ENCODE measurements around the gene ZNF860.
"Not testable (repeated sequence)": the region's sequence is repeated elsewhere in the genome, so short reads cannot be mapped to it uniquely, and the experiment has no call there.

The ZNF860 gene

DNA sequence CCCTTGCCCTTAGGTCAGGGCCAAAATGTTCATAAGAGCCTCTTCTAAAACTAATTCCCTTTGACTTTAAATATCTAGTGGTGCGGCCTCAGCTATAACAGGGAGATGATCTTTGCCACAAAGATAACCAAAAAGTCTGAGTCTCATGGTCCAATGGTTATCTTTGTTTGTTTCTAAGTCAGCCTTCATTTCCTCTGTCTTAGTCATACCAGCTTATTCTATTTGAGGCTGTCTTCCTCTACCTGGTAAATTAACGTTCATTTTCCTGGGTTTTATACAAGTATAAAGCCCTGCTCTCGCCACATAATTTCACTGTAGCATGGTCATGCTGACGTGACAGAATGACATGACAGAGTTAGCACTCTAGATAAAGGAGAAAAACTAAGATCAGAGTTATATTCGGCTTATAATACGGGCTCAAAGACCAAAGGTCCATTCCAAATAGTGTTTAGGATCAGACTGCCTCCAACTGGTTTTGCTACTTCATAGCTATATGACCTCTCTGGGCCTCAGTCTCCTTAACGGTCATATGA, 18.4 kb downstream of the ZNF860 start:
- no peak for DNase-seq (ENCODE audit: low spot score)

DNA sequence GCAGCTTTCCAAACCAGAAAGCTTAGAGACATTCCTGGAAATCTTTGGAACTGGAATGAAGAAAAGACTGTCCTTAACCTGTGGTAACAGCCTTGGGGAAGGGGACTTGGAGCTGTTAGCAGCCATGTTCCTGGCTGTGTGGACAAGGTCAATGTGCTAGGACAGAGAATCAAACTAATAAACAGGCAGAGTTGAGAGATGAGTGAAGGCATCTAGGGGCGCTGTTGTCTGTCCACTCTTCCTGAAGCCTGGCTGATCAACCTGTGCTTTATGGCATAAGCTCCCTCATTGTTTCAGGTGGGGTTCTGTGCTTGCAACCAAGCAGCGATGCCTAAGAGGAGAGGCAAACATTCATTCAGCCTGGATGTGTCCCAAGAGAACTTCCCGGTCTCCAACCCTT, 19.3 kb downstream of the ZNF860 start:
- DNase-seq (ENCODE audit: low spot score): no peak

DNA sequence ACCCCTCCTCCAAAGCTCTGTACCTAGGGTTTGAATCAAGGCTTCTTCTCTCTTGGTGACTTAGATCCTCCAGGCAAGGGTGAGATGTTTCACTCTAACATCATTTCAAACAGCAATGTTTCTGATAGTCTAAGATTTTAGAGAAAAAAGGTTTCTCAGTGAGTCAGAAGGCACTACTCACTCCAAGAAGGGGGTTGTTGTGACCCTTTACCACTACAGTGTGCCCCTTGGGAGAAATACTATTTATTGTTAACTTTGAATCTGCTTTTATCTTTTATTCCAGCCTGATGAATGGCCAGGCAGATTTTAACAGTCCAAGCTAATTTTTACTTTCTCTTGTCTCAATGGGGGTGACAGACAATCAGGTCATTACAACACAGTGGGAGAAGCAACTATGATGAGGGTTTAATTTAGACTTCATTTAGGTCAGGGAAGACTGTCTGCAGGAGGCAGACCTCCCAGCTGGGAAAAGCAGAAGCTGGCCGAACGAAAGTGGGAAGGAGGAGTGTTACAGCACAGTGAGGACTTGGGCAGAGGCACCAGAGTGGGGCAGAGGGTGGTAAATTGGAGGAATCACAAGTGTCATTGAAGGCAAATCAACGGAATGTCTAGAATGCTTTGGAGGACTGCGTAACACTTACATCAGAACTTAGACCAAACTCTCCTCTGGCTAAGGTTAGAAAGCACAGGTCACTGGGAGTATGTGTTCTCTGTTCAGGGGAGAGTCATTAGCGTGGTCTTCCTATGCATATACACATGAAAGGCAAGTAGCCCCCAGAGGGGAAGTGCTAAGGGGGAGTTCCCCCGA, 21.2 kb downstream of the ZNF860 start:
- DNase-seq (ENCODE audit: low spot score): no peak

DNA sequence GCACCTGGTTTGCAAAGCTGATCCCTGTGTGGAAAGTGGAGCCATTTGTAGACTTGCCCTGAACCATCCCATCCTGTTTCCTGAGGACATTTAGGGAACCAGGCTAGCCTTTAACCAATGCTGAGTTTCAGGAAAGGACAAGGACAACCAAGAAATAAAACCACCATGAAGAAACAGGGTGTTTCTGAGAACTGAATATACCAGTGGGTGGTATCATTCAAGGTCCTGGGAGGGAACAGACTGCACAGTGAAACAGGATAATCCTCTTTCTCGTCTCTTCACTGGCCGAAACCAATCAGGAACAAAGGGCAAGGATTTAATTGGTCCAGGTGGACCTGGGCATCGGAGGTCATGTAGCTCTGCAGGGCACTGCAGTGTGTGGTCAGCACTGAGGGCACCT, 21.8 kb downstream of the ZNF860 start:
- DNase-seq (ENCODE audit: low spot score): no peak

DNA sequence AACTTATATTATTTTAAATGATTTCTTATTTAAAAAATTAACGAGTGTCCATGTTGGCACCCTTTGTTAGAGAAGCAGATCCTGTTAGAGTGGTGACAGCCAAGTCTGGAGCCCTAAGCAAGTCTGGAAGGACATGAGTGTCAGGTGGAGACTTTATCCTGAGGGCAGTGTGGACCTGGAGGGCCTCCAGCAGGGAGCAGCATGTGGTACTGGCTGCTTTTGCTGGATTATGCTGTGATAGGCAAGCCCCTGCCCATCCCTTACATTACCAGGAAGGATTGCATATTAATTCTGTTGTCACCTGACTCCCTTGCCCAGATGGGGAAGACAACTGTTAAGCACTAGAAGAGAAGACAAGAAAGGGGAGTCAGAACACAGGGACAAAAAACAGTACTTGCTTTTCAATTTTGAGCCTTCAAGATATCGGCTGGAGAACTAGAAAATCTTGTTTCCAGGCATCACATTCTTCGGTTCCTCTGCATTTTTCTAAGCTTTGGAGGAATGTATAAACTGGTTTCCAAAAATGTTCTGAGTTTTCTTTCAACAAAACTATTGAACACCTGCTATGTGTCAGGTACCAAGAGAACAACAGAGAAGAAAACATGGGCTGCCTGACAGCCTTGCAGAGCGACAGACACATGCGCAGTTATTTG, 22.7 kb downstream of the ZNF860 start:
- no peak for DNase-seq (ENCODE audit: low spot score)

DNA sequence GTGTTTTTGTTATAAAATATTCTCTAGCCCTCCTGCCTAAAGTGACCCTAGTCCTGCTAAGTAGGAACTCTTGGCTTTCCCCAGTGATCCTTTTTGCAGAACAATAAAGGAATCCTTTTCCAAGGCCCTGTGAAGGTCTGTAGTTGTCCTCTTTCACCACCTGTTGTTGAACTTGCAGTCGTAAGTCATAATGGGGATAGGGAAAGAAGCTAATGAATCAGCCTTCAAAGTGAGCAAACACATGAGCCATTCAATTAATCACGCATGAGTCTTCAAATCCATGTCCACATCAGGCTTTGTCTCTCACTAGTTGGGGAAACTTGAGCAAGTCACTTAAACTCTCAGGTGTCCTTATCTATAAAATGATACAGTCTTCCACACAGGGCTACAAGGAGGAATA, 27.6 kb downstream of the ZNF860 start:
- DNase-seq (ENCODE audit: low spot score): no peak

DNA sequence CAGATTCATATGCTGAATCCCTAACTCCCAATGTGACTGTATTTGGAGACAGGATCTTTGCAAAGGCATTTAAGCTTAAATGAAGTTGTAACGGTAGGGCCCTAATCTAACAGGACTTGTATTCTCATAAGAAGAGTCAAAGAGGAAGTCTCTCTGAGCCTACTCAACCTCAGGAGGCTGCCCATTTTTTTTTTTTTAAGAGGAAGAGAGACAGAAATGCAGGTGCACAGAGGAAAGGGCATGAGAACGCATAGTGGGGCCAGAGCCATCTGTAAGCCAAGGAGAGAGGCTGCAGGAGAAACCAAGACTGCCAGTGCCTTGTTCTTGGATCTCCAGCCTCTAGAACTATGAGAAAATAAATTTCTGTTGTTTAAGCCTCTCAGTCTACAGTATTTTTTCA, 28.4 kb downstream of the ZNF860 start:
- DNase-seq (ENCODE audit: low spot score): no peak

DNA sequence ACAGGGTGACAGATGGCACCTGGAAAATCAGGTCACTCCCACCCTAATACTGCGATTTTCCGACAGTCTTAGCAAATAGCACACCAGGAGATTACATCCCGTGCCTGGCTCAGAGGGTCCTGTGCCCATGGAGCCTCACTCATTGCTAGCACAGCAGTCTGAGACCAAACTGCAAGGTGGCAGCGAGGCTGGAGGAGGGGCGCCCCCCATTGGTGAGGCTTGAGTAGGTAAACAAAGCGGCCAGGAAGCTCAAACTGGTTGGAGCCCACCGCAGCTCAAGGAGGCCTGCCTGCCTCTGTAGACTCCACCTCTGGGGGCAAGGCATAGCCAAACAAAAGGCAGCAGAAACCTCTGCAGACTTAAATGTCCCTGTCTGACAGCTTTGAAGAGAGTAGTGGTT, 29.1 kb downstream of the ZNF860 start:
- DNase-seq (ENCODE audit: low spot score): not testable (repeated sequence)

DNA sequence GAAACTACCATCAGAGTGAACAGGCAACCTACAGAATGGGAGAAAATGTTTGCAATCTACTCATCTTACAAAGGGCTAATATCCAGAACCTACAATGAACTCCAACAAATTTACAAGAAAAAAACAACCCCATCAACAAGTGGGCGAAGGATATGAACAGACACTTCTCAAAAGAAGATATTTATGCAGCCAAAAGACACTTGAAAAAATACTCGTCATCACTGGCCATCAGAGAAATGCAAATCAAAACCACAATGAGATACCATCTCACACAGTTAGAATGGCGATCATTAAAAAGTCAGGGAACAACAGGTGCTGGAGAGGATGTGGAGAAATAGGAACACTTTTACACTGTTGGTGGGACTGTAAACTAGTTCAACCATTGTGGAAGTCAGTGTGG, 34.1 kb downstream of the ZNF860 start:
- not testable (repeated sequence) for DNase-seq (ENCODE audit: low spot score)

DNA sequence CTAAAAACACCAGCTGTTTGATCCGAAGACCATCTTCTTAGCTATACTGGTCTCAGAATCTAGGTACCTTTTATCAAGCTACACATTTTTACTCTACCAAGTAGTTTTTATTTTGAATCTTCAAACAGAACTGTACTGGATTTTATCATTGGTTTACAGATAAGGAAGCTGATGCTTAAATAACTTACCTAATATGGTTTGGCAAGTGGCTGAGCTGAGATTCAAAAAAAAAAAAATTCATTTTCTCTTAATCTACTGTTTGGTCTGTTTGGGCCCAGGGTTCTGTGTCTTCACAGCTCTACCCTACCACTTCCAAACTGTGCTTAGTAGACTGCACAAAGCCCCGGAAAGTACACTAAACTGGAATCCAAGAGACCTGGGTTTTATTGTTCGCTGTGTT, 35.7 kb downstream of the ZNF860 start:
- no peak for DNase-seq (ENCODE audit: low spot score)

DNA sequence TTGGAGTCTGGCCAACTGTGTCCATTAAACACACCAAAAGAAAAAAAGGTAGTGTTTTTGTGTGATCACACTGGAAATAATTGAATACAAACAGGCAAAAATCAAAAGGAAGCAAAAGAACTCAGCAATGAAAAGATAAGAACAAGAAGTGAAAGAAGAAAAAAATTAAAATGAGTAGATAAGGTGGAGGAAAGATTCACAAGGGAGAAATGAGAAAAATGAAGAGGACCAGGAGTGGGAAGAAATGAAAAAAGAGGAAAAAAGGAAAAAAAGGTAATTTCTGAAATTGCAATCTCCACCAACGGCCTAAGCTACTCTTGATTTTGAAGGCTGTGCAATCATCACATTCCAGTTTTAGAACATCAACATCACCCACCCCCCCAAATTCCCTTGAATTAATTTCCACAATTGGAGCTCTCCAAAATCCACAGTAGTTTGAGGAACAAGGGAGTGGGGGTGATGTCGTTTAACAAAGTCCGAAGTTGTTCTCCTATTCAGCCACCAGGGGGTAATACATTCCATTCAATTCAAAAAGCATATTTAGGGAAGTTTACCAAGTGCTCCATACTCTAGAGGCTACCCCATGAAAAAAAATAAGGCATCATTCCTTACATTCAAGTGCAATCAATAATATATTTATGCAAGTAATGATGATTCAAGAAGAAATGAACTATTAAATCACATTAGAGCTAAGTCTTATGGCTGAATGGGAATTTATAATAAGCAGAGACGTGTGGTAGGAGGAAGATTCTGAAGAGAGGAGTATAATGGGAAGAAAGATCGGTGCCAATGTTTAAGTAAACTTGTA, 37.4 kb downstream of the ZNF860 start:
- DNase-seq (ENCODE audit: low spot score): peak; percentile 75

DNA sequence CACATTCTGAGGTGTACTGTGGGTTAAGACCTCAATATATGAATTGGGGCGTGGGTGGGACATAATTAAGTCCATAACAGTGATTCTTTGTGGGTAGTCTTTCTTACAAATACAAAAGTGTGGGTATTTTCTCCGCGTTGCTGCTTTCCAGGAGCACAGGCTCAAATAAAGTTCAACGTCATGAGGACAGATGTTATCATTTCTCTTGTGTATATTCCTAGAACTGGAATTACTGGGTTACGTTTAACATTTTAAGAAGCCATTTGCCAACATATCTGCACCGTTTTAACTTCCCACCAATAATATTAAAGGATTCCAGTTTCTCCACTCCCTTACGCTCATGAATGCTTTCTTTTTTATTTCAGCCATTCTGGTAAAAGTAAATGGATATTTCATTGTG, 39.6 kb downstream of the ZNF860 start:
- no peak for DNase-seq (ENCODE audit: low spot score)

DNA sequence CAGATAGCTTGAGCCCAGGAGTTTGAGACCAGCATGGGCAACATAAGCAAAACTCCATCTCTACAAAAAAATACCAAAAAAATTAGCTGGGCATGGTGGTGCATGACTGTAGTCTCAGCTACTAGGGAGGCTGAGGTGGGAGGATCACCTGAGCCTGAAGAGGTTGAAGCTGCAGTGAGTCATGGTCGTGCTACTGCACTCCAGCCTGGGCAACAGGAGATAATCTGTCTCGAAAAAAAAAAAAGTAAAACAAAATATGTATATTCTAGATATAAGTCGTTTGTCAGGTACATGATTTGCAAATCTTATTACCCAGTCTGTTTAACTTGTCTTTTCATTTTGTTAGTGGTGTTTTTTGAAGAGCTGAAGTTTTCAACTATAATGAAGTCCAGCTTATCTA, 40.2 kb downstream of the ZNF860 start:
- DNase-seq (ENCODE audit: low spot score): no peak

DNA sequence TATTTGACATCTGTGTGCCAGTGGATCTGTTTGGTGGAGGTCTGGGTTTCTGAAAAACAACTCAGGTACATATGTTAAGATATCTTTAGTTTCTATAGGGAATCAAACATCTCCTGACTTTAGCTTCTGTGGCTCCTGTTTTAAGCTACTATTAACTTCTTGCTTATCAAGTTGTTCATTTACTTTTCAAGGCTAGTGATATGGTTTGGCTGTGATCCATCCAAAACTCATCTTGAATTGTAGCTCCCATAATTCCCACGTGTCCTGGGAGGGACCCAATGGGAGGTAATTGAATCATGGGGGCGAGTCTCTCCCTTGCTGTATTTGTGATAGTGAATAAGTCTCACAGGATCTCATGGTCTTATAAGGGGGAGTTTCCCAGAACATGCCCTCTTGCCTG, 41.4 kb downstream of the ZNF860 start:
- no peak for DNase-seq (ENCODE audit: low spot score)

DNA sequence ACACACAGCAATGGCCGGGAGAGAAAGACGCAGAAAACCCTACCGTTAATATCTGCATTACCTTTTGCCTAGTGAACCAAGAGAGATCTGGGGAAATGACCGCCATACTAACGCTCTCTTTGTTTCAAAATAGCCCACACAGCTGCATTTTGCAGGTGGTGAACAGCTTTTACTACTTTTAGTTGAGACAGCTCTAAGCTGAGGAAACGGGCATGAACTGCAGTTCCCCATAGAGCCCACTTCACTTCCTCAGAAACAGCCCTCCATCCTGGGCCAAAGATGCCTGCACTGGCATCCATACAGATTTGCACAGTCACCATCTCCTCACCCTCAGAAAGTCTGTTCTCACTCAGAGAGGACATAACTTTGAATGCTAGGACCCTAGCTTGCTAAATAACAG, 45.0 kb downstream of the ZNF860 start:
- DNase-seq (ENCODE audit: low spot score): no peak

DNA sequence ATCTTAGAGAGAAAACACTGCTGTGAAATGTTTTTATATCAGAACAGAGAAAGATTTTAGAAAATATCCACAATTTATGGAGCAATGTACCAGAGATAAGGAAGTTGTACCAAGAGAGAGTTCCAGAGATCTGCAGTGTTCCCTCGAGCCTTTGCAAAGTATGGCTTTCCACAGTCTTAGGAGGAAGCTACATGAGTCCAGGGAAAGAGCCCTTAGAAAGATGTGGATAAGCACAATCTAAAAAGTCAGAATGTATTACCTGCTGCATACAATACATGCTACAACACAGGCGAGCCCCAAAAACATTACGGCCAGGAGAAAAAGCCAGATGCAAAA, 56.4 kb downstream of the ZNF860 start:
- no peak for DNase-seq (ENCODE audit: low spot score)

DNA sequence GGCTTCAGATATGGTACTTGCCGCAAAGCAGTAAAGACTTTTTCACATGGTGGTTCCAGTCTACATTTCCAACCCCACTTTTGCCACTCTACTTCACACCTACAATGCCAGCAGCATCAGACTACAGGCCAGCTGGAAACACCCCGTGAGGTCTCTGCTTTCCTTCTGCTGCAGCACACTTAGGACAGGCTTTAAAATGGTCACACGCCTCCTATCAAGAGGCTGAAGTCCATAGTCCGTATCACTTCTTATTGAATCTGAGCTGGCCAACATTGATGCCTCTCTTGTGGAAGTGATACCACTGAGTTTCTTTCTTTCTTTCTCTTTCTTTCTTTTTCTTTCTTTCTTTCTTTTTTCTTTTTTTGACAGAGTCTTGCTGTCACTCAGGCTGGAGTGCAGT, 59.8 kb downstream of the ZNF860 start:
- DNase-seq (ENCODE audit: low spot score): no peak
